HG03439 (cell line): ENCODE data around the gene ZBTB34.
"Not testable (repeated sequence)": the region's sequence is repeated elsewhere in the genome, so short reads cannot be mapped to it uniquely, and the experiment has no call there.

Experiments
- ATAC-seq: cut with Tn5 transposase; IDR thresholded peaks from one replicate; pipeline ENCODE4 v1.9.1; 2021; ENCODE audit warnings: mild to moderate bottlenecking, moderate library complexity; ENCODE audit not compliant: unreplicated experiment

Gene ZBTB34, protein sequence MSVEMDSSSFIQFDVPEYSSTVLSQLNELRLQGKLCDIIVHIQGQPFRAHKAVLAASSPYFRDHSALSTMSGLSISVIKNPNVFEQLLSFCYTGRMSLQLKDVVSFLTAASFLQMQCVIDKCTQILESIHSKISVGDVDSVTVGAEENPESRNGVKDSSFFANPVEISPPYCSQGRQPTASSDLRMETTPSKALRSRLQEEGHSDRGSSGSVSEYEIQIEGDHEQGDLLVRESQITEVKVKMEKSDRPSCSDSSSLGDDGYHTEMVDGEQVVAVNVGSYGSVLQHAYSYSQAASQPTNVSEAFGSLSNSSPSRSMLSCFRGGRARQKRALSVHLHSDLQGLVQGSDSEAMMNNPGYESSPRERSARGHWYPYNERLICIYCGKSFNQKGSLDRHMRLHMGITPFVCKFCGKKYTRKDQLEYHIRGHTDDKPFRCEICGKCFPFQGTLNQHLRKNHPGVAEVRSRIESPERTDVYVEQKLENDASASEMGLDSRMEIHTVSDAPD

DNA sequence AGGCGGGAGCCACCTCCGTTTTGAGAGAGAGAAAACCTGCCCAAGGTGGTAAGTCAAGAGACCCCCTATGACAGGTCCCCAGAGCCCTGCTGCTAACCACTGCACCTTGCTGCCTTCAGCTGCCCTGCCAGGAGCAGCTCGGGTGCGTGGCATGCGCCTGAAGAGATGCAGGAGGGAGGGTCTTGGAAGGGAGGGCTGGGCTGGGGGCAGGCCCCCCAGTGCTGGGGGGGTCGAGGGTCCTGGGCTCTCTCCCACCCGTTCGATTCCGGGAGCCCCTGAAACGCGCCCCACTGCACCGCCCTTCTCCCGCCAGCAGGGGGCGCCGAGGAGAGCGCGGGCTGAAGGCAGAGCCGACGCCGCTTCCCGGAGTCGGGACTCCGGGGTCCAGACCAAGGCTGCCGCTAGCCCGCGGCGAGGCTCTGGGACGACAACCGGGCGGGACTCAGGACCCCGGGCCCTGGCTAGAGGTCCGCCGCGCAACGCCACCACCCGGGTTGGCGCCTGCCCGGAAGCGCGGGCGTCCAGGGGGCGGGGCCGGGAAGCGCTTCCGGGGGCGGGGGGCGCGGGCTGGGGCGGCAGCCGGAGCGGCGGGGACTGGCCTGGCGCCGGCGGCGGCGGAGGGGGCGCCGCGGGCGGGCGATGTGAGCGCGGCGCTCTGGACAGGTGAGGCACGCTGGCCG, at the start of gene ZBTB34:
ZBTB34 (plus strand) TSS at position 563 of the 680 bp plus-strand sequence. CDS start 18,761 bp downstream, outside the sequence.
- peak; percentile 73 for ATAC-seq

GRCh38 chr9:126813072-126813471, 47.4 kb upstream of the ZBTB34 start:
- no peak for ATAC-seq

DNA sequence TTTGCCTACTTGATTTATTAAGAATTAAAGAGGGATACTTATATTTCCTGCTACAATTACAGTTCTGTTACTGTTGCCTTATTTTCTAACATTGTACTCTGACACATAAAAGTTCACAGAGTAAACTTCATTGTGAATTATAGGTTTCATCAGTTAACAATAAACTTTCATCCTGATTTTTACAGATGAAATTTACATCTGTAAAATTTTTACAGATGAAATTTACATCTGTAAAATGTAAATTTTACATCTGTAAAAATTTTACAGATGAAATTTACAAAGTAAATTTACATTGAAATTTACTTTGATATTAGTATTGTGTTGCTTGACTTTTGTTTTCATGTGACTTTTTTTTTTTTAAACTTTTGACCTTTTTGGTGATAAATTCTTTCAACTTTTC, 46.3 kb upstream of the ZBTB34 start:
- ATAC-seq = no peak

- ATAC-seq = not testable (repeated sequence)
Measured at GRCh38 chr9:126817615-126818014, 42.8 kb upstream of the ZBTB34 start.

DNA sequence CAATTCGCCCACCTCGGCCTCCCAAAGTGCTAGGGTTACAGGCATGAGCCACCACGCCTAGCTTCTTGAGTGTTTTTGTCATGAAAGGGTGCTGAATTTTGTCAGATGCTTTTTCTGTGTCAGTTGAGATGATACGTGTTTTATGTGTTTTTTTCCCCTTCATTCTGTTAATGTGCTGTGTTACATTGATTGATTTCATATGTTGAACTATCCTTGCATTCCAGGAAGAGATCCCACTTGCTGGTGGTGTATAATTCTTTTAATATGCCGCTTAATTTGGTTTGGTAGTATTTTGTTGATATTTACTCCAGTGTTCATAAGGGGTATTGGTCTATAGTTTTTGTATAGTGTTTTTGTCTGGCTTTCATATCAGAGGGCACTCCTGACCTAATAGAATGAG, 42.0 kb upstream of the ZBTB34 start:
- ATAC-seq = no peak

DNA sequence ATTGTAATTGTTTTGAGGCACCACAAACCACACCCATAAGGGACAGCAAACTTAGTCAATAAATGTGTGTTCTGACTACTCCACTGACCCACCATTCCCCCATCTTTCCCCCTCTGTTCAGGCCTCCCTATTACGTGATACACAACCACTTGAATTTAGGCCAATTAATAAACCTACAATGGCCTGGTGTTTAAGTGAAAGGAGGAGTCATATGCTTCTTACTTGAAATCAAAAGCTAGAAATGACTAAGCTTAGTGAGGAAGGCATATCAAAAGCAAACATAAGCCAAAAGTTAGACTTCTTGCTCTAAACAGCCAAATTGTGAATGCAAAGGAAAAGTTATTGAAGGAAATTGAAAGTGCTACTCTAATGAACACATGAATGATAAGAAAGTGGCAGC, 41.0 kb upstream of the ZBTB34 start:
- no peak for ATAC-seq

DNA sequence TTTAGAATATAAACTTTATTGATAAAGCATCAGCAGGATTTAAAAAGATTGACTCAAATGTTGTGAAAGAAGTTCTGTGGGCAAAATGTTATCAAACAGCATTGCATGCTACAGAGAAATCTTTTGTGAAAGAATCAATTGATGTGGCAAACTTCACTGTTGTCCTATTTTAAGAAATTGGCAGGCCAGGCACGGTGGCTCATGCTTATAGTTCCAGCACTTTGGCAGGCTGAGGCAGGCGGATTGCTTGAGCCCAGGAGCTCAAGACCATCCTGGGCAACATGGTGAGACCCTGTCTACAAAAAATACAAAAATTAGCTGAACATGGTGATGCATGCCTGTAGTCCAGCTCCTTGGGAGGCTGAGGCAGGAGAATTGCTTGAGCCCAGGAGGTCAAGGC, 38.2 kb upstream of the ZBTB34 start:
- no peak for ATAC-seq

DNA sequence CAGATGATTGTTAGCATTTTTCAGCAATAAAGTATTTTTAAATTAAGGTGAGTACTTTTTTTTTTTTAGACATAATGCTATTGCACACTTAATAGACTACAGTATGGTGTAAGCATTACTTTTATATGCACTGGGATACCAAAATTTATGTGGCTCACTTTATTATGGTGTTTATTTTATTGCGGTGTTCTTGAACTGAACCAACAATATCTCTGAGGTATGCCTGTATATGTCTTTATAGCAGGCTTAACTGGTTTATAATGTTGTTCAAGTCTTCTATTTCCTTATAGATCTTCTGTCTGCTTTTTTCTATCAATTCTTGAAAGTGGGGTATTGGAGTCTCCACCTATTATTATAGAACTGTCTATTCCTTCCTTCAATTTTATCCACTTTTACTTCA, 37.6 kb upstream of the ZBTB34 start:
- ATAC-seq = no peak

DNA sequence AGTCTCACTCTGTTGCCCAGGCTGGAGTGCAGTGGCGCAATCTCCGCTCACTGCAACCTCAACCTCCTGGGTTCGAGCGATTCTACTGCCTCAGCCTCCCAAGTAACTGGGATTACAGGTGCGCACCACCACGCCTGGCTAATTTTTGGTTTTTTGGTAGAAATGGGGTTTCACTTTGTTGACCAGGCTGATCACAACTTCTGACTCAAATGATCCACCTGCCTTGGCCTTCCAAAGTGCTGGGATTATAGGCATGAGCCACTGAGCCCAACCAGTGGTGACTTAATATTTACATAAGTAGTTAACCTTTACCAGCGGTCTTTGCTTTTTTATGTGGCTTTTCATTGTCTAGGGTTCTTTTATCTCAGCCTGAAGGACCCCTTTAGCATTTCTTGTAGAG, 36.4 kb upstream of the ZBTB34 start:
- ATAC-seq = not testable (repeated sequence)

- ATAC-seq = no peak
Measured at GRCh38 chr9:126827227-126827626, 33.2 kb upstream of the ZBTB34 start.

GRCh38 chr9:126829035-126829434, 31.4 kb upstream of the ZBTB34 start:
- ATAC-seq = no peak

DNA sequence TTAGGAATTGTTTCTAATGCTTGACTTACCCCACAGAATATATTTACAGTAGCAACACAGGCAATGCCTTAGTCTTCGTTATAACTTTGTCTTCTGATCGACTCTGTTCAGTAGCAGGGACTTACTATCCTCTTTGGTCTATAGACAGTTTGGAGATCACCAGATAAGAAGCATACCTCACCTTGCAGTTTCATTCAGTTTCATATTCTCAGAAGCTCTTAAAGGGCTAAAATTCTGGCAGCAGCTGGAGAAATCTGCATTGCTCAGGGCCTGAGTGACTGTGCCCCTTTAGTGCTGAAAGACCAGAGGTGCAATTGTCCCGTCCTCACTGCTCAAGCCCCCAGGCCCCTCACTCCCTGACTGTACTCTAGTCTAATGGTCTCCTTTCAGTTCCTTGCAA, 29.6 kb upstream of the ZBTB34 start:
- no peak for ATAC-seq

DNA sequence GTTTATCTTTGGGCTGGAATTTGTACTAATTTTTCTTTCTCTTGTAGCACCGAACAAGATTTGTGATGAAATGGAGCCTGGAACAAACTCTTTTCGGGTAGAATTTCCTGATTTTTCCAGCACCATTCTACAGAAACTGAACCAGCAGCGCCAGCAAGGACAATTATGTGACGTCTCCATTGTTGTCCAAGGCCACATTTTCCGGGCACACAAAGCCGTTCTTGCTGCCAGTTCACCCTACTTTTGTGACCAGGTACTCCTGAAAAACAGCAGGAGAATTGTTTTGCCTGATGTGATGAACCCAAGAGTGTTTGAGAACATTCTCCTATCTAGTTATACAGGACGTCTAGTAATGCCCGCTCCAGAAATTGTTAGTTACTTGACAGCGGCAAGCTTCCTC, 28.0 kb upstream of the ZBTB34 start:
- ATAC-seq = no peak

- no peak for ATAC-seq
Measured at GRCh38 chr9:126833020-126833419, 27.4 kb upstream of the ZBTB34 start.

- no peak for ATAC-seq
Measured at GRCh38 chr9:126833710-126834345, 26.6 kb upstream of the ZBTB34 start.

GRCh38 chr9:126834672-126835071, 25.8 kb upstream of the ZBTB34 start:
- no peak for ATAC-seq

GRCh38 chr9:126836216-126836615, 24.2 kb upstream of the ZBTB34 start:
- no peak for ATAC-seq

- peak; percentile 4 for ATAC-seq
Measured at GRCh38 chr9:126838055-126838811, 22.2 kb upstream of the ZBTB34 start.

DNA sequence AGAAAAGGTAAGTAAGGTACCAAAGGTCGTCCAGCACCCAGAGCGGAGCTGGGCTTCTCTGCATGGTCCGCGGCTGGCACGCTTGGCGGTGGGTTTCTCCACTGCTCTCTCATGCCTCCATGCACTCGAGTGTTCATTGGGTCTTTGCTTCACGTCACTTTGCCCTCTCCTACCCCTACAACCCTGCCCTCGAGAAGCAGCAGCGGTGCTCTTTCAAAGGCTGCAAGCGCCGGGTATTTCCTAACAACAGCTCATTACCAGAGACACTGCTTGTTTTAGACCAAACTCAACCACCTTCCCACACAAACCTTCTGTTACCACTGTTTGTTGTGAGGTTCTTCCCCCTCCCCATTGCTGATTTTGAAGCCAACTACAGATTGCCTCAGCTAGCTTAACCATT, 21.5 kb upstream of the ZBTB34 start:
- ATAC-seq = peak; percentile 38

GRCh38 chr9:126839301-126839700, 21.1 kb upstream of the ZBTB34 start:
- ATAC-seq = peak; percentile 17
